ENCODE measurements around the gene PUM2. TPM values are rescaled to one million over a fixed set of nuclear protein-coding genes. Genes with fewer than 3 reads are reported as not detected.
"Not testable (repeated sequence)": the region's sequence is repeated elsewhere in the genome, so short reads cannot be mapped to it uniquely, and the experiment has no call there.

Gene PUM2
- total and polyA plus RNA-seq, 11 donors, result 18.6 to 75.4 (median 58.5) TPM

GRCh38 chr2:20242727-20243377 lies 107.8 kb downstream of the PUM2 start:
- peak in 1 of 4 donors; percentile 13 for ATAC-seq
- Histone ChIP-seq H3K4me3 (no peak overlapping the region), H3K9me3 (peaks cover 0 to 5% (median 0%) of the 10 kb centered on the region in 12 donors), H3K36me3 (peaks cover 0 to 19% (median 10%) of the 10 kb centered on the region in 9 donors), H3K27me3 (peaks cover 0 to 12% (median 0%) of the 10 kb centered on the region in 9 donors), H3K27ac (no peak overlapping the region), H3K4me1 (peaks cover 0 to 4% (median 0%) of the 10 kb centered on the region in 12 donors)
- WGBS, 4 donors, result 70 to 78% (median 76%) methylated on average over 9 of the region's 9 CpGs
- TF ChIP-seq POLR2A (IDR thresholded peaks at IDR 0.05) (no peak), CTCF (IDR thresholded peaks at IDR 0.05) (no peak)
- intact Hi-C loops (cut with DNase I), result no loop called here
- DNase-seq, result no peak

GRCh38 chr2:20241973-20242726 lies 108.5 kb downstream of the PUM2 start:
- ATAC-seq (no peak), DNase-seq (no peak)
- no peak overlapping the region for H3K4me3 ChIP-seq
- intact Hi-C loops (cut with DNase I), result no loop called here
- peaks cover 0 to 12% (median 0%) of the 10 kb centered on the region in 9 donors for H3K27me3 ChIP-seq
- peaks cover 0 to 6% (median 0%) of the 10 kb centered on the region in 12 donors for H3K9me3 ChIP-seq
- peaks cover 0 to 4% (median 0%) of the 10 kb centered on the region in 12 donors for H3K4me1 ChIP-seq
- H3K36me3 ChIP-seq, result peaks cover 0 to 13% (median 3%) of the 10 kb centered on the region in 9 donors
- WGBS, 4 donors, result 39 to 64% (median 46%) methylated on average over 25 to 43 of the region's 43 CpGs
- H3K27ac ChIP-seq, result no peak overlapping the region
- TF ChIP-seq POLR2A (IDR thresholded peaks at IDR 0.05) (no peak), CTCF (IDR thresholded peaks at IDR 0.05) (peak in 9 of 12 donors; percentile 3 to 49 (median 32))

- DNase-seq; intact Hi-C loops (cut with DNase I); H3K27ac ChIP-seq; H3K9me3 ChIP-seq; H3K36me3 ChIP-seq; H3K4me3 ChIP-seq; ATAC-seq; H3K4me1 ChIP-seq: not testable (repeated sequence)
- WGBS, 4 donors, result 92 to 95% (median 94%) methylated on average over 6 of the region's 6 CpGs
- peaks cover 0 to 12% (median 0%) of the 10 kb centered on the region in 9 donors for H3K27me3 ChIP-seq
Observed at GRCh38 chr2:20240291-20240690, 110.4 kb downstream of the PUM2 start.

GRCh38 chr2:20236496-20236895 lies 114.1 kb downstream of the PUM2 start:
- Histone ChIP-seq H3K27ac (no peak overlapping the region), H3K27me3 (peaks cover 0 to 10% (median 0%) of the 10 kb centered on the region in 9 donors), H3K4me3 (no peak overlapping the region), H3K36me3 (no peaks in the 10 kb centered on the region), H3K9me3 (peaks cover 0 to 6% (median 0%) of the 10 kb centered on the region in 12 donors), H3K4me1 (no peaks in the 10 kb centered on the region)
- DNase-seq (no peak), ATAC-seq (no peak)
- TF ChIP-seq POLR2A (IDR thresholded peaks at IDR 0.05) (no peak), CTCF (IDR thresholded peaks at IDR 0.05) (no peak)
- WGBS, 4 donors, result 79 to 87% (median 84%) methylated on average over 5 of the region's 5 CpGs
- intact Hi-C loops (cut with DNase I), result no loop called here
